SU-DHL-6 (cell line): Measurements from ENCODE around the gene CWF19L2.

Experiments
- EZH2phosphoT487 ChIP-seq: fragments of 200-600 bp; sonication (generic), shearing (Covaris generic); conservative IDR thresholded peaks from 2 replicates; pipeline ENCODE4 v1.6.1; 2018; ENCODE audit warnings: mild to moderate bottlenecking, antibody characterized with exemption, low read length, moderate library complexity, mixed read lengths
- TF ChIP-seq, protein P1 (sequence below): fragments of 200-600 bp; sonication (generic); IDR thresholded peaks from one replicate; pipeline ENCODE4 v1.5.1; 2017; ENCODE audit warnings: antibody characterized with exemption, mild to moderate bottlenecking, low read length, moderate library complexity; ENCODE audit not compliant: insufficient read depth, poor library complexity, severe bottlenecking

GRCh38 chr11:107359701-107360100, 97.9 kb downstream of the CWF19L2 start:
- TF ChIP-seq, protein P1, sequence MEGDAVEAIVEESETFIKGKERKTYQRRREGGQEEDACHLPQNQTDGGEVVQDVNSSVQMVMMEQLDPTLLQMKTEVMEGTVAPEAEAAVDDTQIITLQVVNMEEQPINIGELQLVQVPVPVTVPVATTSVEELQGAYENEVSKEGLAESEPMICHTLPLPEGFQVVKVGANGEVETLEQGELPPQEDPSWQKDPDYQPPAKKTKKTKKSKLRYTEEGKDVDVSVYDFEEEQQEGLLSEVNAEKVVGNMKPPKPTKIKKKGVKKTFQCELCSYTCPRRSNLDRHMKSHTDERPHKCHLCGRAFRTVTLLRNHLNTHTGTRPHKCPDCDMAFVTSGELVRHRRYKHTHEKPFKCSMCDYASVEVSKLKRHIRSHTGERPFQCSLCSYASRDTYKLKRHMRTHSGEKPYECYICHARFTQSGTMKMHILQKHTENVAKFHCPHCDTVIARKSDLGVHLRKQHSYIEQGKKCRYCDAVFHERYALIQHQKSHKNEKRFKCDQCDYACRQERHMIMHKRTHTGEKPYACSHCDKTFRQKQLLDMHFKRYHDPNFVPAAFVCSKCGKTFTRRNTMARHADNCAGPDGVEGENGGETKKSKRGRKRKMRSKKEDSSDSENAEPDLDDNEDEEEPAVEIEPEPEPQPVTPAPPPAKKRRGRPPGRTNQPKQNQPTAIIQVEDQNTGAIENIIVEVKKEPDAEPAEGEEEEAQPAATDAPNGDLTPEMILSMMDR: no peak
- TF ChIP-seq EZH2phosphoT487: no peak
